ENCODE results near the gene MAML1. TPM values are rescaled to one million over a fixed set of nuclear protein-coding genes. Genes with fewer than 3 reads are reported as not detected.

Gene MAML1
- total and polyA plus RNA-seq, 2 experiments from 2014 or later, result 9.6 to 43.9 TPM

- H4K20me1 ChIP-seq (replicated peaks; ENCODE audit: insufficient read depth), result peaks cover 16% of the 10 kb centered on the region
- no peak overlapping the region for H3K27ac Mint-ChIP-seq
- H3K9me2 ChIP-seq (ENCODE audit: insufficient read depth), result no peaks in the 10 kb centered on the region
- peak overlapping the region; percentile 98 for H3K4me2 ChIP-seq
- peaks cover 31% of the 10 kb centered on the region for H3K4me1 ChIP-seq (ENCODE audit: insufficient read depth)
- peaks cover 30% of the 10 kb centered on the region for H3K4me1 Mint-ChIP-seq
- peaks cover 21% of the 10 kb centered on the region for H3K79me2 ChIP-seq (replicated peaks; ENCODE audit: insufficient read depth)
- no peak for TF ChIP-seq POLR2AphosphoS5 (IDR thresholded peaks at IDR 0.05; ENCODE audit: low read depth)
- no peak for TF ChIP-seq JUNB (IDR thresholded peaks at IDR 0.05; ENCODE audit: unreplicated experiment)
- TF ChIP-seq ZNF462 (CRISPR knock-in tag; IDR thresholded peaks at IDR 0.05), result no peak
- TF ChIP-seq ZNF114 (CRISPR knock-in tag; IDR thresholded peaks at IDR 0.05), result no peak
- TF ChIP-seq NANOG (IDR thresholded peaks at IDR 0.05; ENCODE audit: borderline replicate concordance), result no peak
- TF ChIP-seq CTCF (conservative IDR thresholded peaks at IDR 0.05; ENCODE audit: low read depth in 2 of 2), result no peak
- TF ChIP-seq ZNF331 (CRISPR knock-in tag; IDR thresholded peaks at IDR 0.05; ENCODE audit: low read depth), result no peak
- no peak for TF ChIP-seq REST (IDR thresholded peaks at IDR 0.05; ENCODE audit: unreplicated experiment)
- no peak for TF ChIP-seq STAT1 (IDR thresholded peaks at IDR 0.05; ENCODE audit: unreplicated experiment)
- no peak for TF ChIP-seq EZH2phosphoT487 (IDR thresholded peaks at IDR 0.05; ENCODE audit: unreplicated experiment)
- TF ChIP-seq EZH2 (IDR thresholded peaks at IDR 0.05; ENCODE audit: low read depth, unreplicated experiment), result no peak
- H3K36me3 Mint-ChIP-seq (ENCODE audit: low read depth), result peaks cover 53% of the 10 kb centered on the region
- ATAC-seq (no peak), DNase-seq (ENCODE audit: low spot score) (no peak)
- H2AFZ ChIP-seq, result no peak overlapping the region
- H3K27ac ChIP-seq (ENCODE audit: low read depth), result no peak overlapping the region
- peaks cover 27% of the 10 kb centered on the region for H3K27me3 Mint-ChIP-seq (ENCODE audit: insufficient read depth, low read depth, poor library complexity)
- H3K4me3 ChIP-seq, result peak overlapping the region; percentile 92
- peaks cover 12% of the 10 kb centered on the region; the same call in 1 of the 2 replicates for H3K27me3 ChIP-seq (ENCODE audit: insufficient read depth)
- peaks cover 41% of the 10 kb centered on the region for H3F3A ChIP-seq (replicated peaks; ENCODE audit: low read depth)
- peaks cover 23% of the 10 kb centered on the region for H3K36me3 ChIP-seq (ENCODE audit: insufficient read depth)
- no peaks in the 10 kb centered on the region for H3K9me3 Mint-ChIP-seq
- H3K4me3 Mint-ChIP-seq, result peak overlapping the region; percentile 92
Measured at GRCh38 chr5:179822059-179822432, 89.4 kb downstream of the MAML1 start.

All from GM23338 (cell line).